ENCODE measurements around the gene TREM2. TPM values are rescaled to one million over a fixed set of nuclear protein-coding genes. Genes with fewer than 3 reads are reported as not detected.

Gene TREM2
- total RNA-seq, 1 experiment from 2014 or later, result not detected

- no peak for DNase-seq
- Mint-ChIP-seq H3K27ac (ENCODE audit: unreplicated experiment) (no peak overlapping the region), H3K9me3 (ENCODE audit: unreplicated experiment) (no peaks in the 10 kb centered on the region), H3K27me3 (ENCODE audit: insufficient read depth, unreplicated experiment) (peaks cover 33% of the 10 kb centered on the region), H3K4me3 (ENCODE audit: unreplicated experiment) (no peak overlapping the region), H3K36me3 (ENCODE audit: insufficient read depth, unreplicated experiment) (no peaks in the 10 kb centered on the region), H3K4me1 (ENCODE audit: low read depth, unreplicated experiment) (no peaks in the 10 kb centered on the region)
- Histone ChIP-seq H3K27me3 (replicated peaks; ENCODE audit: control insufficient read depth, insufficient read depth, low read length) (peaks cover 2% of the 10 kb centered on the region), H3K4me3 (ENCODE audit: low read depth, low read length) (no peak overlapping the region), H3K4me1 (no peaks in the 10 kb centered on the region), H3K9me3 (no peaks in the 10 kb centered on the region), H3K36me3 (ENCODE audit: control insufficient read depth, insufficient read depth, low read length) (no peaks in the 10 kb centered on the region)
- no TSS peak for BruUV-seq (replicated peaks)
- intact Hi-C loops (cut with micrococcal nuclease; ENCODE audit: unreplicated experiment), result no loop called here
- ChIA-PET POLR2A (no interaction called here), CTCF (interaction anchor here (1.1 kb wide), 1 partner anchor 15 kb away, joined by 3 read pairs; no protein-coding TSS in a partner anchor)
- TF ChIP-seq CTCF (IDR thresholded peaks at IDR 0.05; ENCODE audit: insufficient read depth in 1 of 2, low read depth in 1 of 2, low read length in 1 of 2, severe bottlenecking in 1 of 2, unreplicated experiment in 1 of 2), result no peak
Measured at GRCh38 chr6:41197234-41197633, 34.3 kb upstream of the TREM2 start.

GRCh38 chr6:41194386-41194785 is 31.5 kb upstream of the TREM2 start:
- Mint-ChIP-seq H3K4me1 (ENCODE audit: low read depth, unreplicated experiment) (no peaks in the 10 kb centered on the region), H3K27ac (ENCODE audit: unreplicated experiment) (no peak overlapping the region), H3K9me3 (ENCODE audit: unreplicated experiment) (no peaks in the 10 kb centered on the region), H3K36me3 (ENCODE audit: insufficient read depth, unreplicated experiment) (no peaks in the 10 kb centered on the region), H3K27me3 (ENCODE audit: insufficient read depth, unreplicated experiment) (peaks cover 29% of the 10 kb centered on the region), H3K4me3 (ENCODE audit: unreplicated experiment) (no peak overlapping the region)
- no peaks in the 10 kb centered on the region for H3K36me3 ChIP-seq (ENCODE audit: control insufficient read depth, insufficient read depth, low read length)
- no TSS peak for BruUV-seq (replicated peaks)
- no peaks in the 10 kb centered on the region for H3K4me1 ChIP-seq
- intact Hi-C loops (cut with micrococcal nuclease; ENCODE audit: unreplicated experiment), result no loop called here
- peaks cover 5% of the 10 kb centered on the region; the same call in 1 of the 2 replicates for H3K9me3 ChIP-seq
- no peak overlapping the region for H3K4me3 ChIP-seq (ENCODE audit: low read depth, low read length)
- TF ChIP-seq CTCF (IDR thresholded peaks at IDR 0.05; ENCODE audit: insufficient read depth in 1 of 2, low read depth in 1 of 2, low read length in 1 of 2, severe bottlenecking in 1 of 2, unreplicated experiment in 1 of 2), result no peak
- CTCF ChIA-PET, result no interaction called here
- no peak for DNase-seq
- H3K27me3 ChIP-seq (replicated peaks; ENCODE audit: control insufficient read depth, insufficient read depth, low read length), result peaks cover 2% of the 10 kb centered on the region
- POLR2A ChIA-PET, result no interaction called here

GRCh38 chr6:41193884-41194283 is 31.0 kb upstream of the TREM2 start:
- Mint-ChIP-seq H3K4me3 (ENCODE audit: unreplicated experiment) (no peak overlapping the region), H3K27me3 (ENCODE audit: insufficient read depth, unreplicated experiment) (peaks cover 29% of the 10 kb centered on the region), H3K9me3 (ENCODE audit: unreplicated experiment) (no peaks in the 10 kb centered on the region), H3K27ac (ENCODE audit: unreplicated experiment) (no peak overlapping the region), H3K36me3 (ENCODE audit: insufficient read depth, unreplicated experiment) (no peaks in the 10 kb centered on the region), H3K4me1 (ENCODE audit: low read depth, unreplicated experiment) (no peaks in the 10 kb centered on the region)
- DNase-seq, result no peak
- ChIA-PET POLR2A (no interaction called here), CTCF (no interaction called here)
- intact Hi-C loops (cut with micrococcal nuclease; ENCODE audit: unreplicated experiment), result no loop called here
- no peak overlapping the region for H3K4me3 ChIP-seq (ENCODE audit: low read depth, low read length)
- H3K36me3 ChIP-seq (ENCODE audit: control insufficient read depth, insufficient read depth, low read length), result no peaks in the 10 kb centered on the region
- no peak for TF ChIP-seq CTCF (IDR thresholded peaks at IDR 0.05; ENCODE audit: insufficient read depth in 1 of 2, low read depth in 1 of 2, low read length in 1 of 2, severe bottlenecking in 1 of 2, unreplicated experiment in 1 of 2)
- peaks cover 5% of the 10 kb centered on the region; the same call in 1 of the 2 replicates for H3K9me3 ChIP-seq
- H3K27me3 ChIP-seq (replicated peaks; ENCODE audit: control insufficient read depth, insufficient read depth, low read length), result peaks cover 2% of the 10 kb centered on the region
- no peaks in the 10 kb centered on the region for H3K4me1 ChIP-seq
- BruUV-seq (replicated peaks), result no TSS peak
